Measurements from ENCODE around the gene ZNF273.
A peak's percentile ranks its signal among the peaks of the same experiment; 100 is the strongest.
"Not testable (repeated sequence)": the region's sequence is repeated elsewhere in the genome, so short reads cannot be mapped to it uniquely, and the experiment has no call there.

ZNF273 gene

DNA sequence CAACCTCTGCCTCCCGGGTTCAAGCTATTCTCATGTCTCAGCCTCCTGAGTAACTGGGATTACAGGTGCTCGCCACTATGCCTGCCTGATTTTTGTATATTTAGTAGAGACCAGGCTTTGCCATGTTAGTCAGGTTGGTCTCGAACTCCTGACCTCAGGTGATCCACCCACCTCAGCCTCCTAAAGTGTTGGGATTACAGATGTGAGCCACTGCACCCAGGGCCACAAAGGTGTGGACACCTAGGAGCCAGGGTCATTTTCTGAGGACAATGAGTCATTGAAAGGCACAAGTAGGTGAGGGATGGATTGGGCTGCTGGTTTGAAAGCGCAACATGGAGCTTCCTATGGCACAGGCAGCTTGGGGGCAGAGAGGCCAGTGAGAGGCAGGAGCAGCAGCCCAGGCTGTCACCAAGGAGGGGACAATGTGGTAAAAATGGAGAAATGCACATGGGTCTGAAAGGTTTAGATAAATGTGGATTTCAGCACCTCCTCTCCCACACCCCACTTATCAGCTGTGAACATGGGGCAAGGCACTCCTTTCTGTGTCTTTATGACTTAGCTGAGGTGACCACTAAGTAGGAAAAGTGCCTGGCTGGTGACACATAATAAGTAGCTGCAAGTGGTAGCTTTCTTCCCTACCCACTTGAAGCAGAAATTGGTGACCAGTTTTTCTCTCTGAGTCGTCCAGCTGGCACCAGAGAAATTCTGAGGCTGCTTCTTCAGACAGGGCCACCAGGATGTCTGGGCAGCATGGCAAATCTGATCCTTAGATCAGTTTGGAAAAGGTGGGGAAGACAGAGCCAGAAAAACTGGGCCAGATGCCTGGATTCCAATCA, 41.8 kb downstream of the ZNF273 start:
- DNase-seq (ENCODE audit: low read depth in 2 of 2), result not testable (repeated sequence)

GRCh38 chr7:64945503-64946175, 42.6 kb downstream of the ZNF273 start:
- DNase-seq (ENCODE audit: low read depth in 2 of 2), result no peak

DNA sequence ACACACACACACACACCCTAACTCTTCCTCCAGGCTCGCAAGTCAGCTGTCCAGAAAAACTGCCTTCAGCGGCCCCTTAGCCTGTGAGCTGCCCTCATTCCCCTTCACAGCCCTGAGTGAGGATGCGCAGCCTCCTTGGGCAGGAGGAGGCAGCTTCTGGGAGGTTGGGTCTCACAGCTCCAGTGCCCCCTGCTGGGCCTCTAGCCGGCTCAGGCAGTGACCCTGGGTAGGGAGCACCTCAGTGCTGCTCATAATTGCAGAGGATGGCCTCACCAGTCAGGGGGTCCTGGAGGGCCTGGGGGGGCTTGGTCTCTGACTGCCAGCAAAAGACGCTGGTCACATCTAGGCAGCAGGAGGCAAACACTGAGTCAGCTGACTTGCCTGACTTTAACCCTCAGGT, 43.7 kb downstream of the ZNF273 start:
- peak in 1 of 2 donors; percentile 13 for DNase-seq (ENCODE audit: low read depth in 2 of 2)

DNA sequence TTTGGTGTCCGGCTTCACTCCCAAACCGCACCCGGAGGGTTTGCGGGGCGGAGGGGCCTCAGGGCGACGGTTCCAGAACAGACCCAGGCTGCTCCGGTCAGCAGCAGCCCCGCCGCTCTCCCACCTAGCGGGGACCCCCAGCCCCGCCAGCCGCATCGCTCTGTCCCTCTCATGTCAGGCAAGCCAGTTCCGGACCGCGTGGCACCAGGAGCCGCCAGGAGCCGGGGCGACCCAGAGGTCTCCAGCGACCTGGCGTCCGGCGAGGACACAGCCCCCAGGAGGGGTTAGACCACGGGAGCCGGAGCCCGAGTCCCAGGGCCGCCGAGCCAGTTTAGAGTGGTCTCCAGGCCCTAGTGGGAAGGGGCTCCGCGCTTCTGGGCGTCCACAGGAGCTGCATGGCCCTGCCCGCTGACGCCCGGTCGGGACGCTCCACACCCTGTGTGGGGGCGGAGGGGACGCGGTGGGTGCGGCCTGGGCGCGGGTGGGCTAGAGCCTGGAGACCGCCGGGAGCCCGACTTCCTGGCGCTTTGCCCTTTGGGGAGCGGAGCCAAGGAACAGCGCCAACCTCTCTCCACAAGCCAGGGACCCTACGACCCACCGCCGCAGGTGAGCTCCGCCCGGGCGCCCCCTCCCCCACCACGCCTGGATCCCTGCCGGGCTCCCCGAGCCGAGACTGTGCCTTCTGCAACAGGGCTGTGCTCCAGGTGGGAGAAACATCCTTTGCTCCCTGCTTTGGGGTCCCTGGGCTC, 44.4 kb downstream of the ZNF273 start:
- DNase-seq (ENCODE audit: low read depth in 2 of 2), result no peak

DNA sequence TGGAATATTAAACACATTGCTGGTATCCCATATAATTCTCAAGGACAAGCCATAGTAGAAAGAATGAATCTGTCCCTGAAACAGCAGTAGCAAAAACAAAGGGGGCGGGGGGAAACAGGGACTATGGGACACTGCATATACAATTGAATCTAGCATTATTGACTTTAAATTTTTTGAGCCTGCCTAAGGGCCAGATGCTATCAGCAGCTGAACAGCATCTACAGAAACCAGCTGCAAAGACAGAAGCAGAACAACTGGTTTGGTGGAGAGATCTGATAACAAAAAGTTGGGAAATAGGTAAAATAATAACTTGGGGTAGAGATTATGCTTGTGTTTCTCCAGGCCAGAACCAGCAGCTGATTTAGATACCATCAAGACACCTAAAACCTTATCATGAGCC, 45.7 kb downstream of the ZNF273 start:
- not testable (repeated sequence) for DNase-seq (ENCODE audit: low read depth in 2 of 2)

DNA sequence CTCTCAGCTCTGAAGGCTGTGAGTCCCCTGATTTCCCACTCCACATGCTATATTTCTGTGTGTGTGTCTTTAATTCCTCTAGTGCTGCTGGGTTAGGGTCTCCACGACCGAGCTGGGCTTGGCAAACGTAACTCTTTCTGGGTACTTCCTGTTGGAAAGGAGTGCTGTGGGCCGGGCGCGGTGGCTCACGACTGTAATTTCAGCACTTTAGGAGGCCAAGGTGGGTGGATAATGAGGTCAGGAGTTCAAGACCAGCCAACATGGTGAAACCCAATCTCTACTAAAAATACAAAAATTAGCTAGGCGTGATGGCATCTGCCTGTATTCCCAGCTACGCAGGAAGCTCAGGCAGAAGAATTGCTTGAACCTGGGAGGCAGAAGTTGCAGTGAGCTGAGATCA, 47.6 kb downstream of the ZNF273 start:
- DNase-seq (ENCODE audit: low read depth in 2 of 2), result not testable (repeated sequence)

- DNase-seq (ENCODE audit: low read depth in 2 of 2), result no peak
Observed at GRCh38 chr7:64951250-64951848, 48.3 kb downstream of the ZNF273 start.

- DNase-seq (ENCODE audit: low read depth in 2 of 2), result no peak
Observed at GRCh38 chr7:64959072-64959747, 56.1 kb downstream of the ZNF273 start.

GRCh38 chr7:64965594-64965993, 62.5 kb downstream of the ZNF273 start:
- DNase-seq (ENCODE audit: low read depth in 2 of 2), result no peak

DNA sequence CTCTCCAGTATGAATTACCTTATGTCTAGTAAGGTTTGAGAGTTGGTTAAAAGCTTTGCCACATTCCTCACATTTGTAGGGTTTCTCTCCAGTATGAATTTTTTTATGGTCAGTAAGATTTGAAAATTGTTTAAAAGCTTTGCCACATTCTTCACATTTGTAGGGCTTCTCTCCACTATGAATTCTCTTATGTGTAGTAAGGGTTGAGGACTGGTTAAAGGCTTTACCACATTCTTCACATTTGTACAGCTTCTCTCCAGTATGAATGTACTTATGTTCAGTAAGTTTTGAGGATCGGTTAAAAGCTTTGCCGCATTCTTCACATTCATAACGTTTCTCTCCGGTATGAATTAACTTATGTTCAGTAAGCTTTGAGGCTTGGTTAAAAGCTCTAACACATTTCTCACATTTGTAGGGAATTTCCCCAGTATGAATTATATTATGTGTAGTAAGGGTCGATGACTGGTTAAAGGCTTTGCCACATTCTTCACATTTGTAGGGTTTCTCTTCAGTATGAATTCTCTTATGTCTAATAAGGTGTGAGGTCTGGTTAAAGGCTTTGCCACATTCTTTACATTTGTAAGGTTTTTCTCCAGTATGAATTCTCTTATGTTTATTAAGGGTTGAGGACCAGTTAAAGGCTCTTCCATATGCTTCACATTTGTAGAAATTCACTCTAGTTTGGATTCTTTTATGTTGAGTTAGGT, 75.6 kb downstream of the ZNF273 start:
- no peak for DNase-seq (ENCODE audit: low read depth in 2 of 2)

All from stimulated activated CD4-positive, alpha-beta T cell treated with anti-CD3 and anti-CD28 coated beads, Interleukin-4, amount 100 ng/mL, for 48 hours (primary cell).